ENCODE data around the gene FGF12.

FGF12 gene

GRCh38 chr3:192575879-192576506, 151.3 kb downstream of the FGF12 start:
- no peak for DNase-seq (ENCODE audit: low read depth)
- H3K4me3 ChIP-seq (ENCODE audit: low read depth, low read length): no peak overlapping the region
- TF ChIP-seq CTCF (IDR thresholded peaks at IDR 0.05; ENCODE audit: insufficient read depth, low read depth, low read length, missing control alignments): no peak

- no peak overlapping the region for H3K4me3 ChIP-seq (ENCODE audit: low read depth, low read length)
- TF ChIP-seq CTCF (IDR thresholded peaks at IDR 0.05; ENCODE audit: insufficient read depth, low read depth, low read length, missing control alignments): no peak
- no peak for DNase-seq (ENCODE audit: low read depth)
These were observed 154.1 kb downstream of the FGF12 start for GRCh38 chr3:192573240-192573639.

GRCh38 chr3:192570821-192571791, 156.2 kb downstream of the FGF12 start:
- no peak for DNase-seq (ENCODE audit: low read depth)
- TF ChIP-seq CTCF (IDR thresholded peaks at IDR 0.05; ENCODE audit: insufficient read depth, low read depth, low read length, missing control alignments): no peak
- H3K4me3 ChIP-seq (ENCODE audit: low read depth, low read length): no peak overlapping the region

GRCh38 chr3:192570315-192570714, 157.0 kb downstream of the FGF12 start:
- no peak for DNase-seq (ENCODE audit: low read depth)
- TF ChIP-seq CTCF (IDR thresholded peaks at IDR 0.05; ENCODE audit: insufficient read depth, low read depth, low read length, missing control alignments): no peak
- no peak overlapping the region for H3K4me3 ChIP-seq (ENCODE audit: low read depth, low read length)

GRCh38 chr3:192566706-192567290, 160.5 kb downstream of the FGF12 start:
- peak; percentile 82 for DNase-seq (ENCODE audit: low read depth)
- H3K4me3 ChIP-seq (ENCODE audit: low read depth, low read length): no peak overlapping the region
- TF ChIP-seq CTCF (IDR thresholded peaks at IDR 0.05; ENCODE audit: insufficient read depth, low read depth, low read length, missing control alignments): peak; percentile 59

- no peak for DNase-seq (ENCODE audit: low read depth)
These were observed 162.7 kb downstream of the FGF12 start for GRCh38 chr3:192564611-192565010.

More at GRCh38 chr3:192564611-192565010, 162.7 kb downstream of the FGF12 start:
- H3K4me3 ChIP-seq (ENCODE audit: low read depth, low read length): no peak overlapping the region
- no peak for TF ChIP-seq CTCF (IDR thresholded peaks at IDR 0.05; ENCODE audit: insufficient read depth, low read depth, low read length, missing control alignments)

All from GM12865 (cell line).